Measurements from ENCODE around the gene CTDP1.

- TF ChIP-seq CTCF (IDR thresholded peaks at IDR 0.05; ENCODE audit: low read length) (0 out of 2 replicates have a peak, but pooled peaks have one; percentile 7), EZH2 (optimal IDR thresholded peaks at IDR 0.05; ENCODE audit: low read depth, low read length) (no peak), EZH2phosphoT487 (IDR thresholded peaks at IDR 0.05; ENCODE audit: low read length) (no peak)
Observed at GRCh38 chr18:79645291-79645983, 34.2 kb upstream of the CTDP1 start.

Measured in MM.1S (cell line).